Measurements from ENCODE around the gene NR1I2. TPM values are rescaled to one million over a fixed set of nuclear protein-coding genes. Genes with fewer than 3 reads are reported as not detected.

NR1I2 gene
- total and polyA plus RNA-seq, 9 of the 15 experiments (the other 6 are each of a cell fraction or from before 2014, with no cell fraction given), result not detected

GRCh38 chr3:119795849-119796248 lies 13.9 kb downstream of the NR1I2 start (continued):
- TF ChIP-seq ZNF318 (IDR thresholded peaks at IDR 0.05; ENCODE audit: borderline replicate concordance in 1 of 2, low read depth in 1 of 2), result no peak
- TF ChIP-seq, protein P1, sequence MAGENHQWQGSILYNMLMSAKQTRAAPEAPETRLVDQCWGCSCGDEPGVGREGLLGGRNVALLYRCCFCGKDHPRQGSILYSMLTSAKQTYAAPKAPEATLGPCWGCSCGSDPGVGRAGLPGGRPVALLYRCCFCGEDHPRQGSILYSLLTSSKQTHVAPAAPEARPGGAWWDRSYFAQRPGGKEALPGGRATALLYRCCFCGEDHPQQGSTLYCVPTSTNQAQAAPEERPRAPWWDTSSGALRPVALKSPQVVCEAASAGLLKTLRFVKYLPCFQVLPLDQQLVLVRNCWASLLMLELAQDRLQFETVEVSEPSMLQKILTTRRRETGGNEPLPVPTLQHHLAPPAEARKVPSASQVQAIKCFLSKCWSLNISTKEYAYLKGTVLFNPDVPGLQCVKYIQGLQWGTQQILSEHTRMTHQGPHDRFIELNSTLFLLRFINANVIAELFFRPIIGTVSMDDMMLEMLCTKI (IDR thresholded peaks at IDR 0.05; ENCODE audit: partially characterized antibody), result no peak
- no peak for TF ChIP-seq REST (IDR thresholded peaks at IDR 0.05; ENCODE audit: borderline replicate concordance)
- no peak for TF ChIP-seq REST (CRISPR knock-in tag; IDR thresholded peaks at IDR 0.05; ENCODE audit: low read depth)
- TF ChIP-seq, protein P2, sequence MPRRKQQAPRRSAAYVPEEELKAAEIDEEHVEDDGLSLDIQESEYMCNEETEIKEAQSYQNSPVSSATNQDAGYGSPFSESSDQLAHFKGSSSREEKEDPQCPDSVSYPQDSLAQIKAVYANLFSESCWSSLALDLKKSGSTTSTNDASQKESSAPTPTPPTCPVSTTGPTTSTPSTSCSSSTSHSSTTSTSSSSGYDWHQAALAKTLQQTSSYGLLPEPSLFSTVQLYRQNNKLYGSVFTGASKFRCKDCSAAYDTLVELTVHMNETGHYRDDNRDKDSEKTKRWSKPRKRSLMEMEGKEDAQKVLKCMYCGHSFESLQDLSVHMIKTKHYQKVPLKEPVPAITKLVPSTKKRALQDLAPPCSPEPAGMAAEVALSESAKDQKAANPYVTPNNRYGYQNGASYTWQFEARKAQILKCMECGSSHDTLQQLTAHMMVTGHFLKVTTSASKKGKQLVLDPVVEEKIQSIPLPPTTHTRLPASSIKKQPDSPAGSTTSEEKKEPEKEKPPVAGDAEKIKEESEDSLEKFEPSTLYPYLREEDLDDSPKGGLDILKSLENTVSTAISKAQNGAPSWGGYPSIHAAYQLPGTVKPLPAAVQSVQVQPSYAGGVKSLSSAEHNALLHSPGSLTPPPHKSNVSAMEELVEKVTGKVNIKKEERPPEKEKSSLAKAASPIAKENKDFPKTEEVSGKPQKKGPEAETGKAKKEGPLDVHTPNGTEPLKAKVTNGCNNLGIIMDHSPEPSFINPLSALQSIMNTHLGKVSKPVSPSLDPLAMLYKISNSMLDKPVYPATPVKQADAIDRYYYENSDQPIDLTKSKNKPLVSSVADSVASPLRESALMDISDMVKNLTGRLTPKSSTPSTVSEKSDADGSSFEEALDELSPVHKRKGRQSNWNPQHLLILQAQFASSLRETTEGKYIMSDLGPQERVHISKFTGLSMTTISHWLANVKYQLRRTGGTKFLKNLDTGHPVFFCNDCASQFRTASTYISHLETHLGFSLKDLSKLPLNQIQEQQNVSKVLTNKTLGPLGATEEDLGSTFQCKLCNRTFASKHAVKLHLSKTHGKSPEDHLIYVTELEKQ (CRISPR knock-in tag; IDR thresholded peaks at IDR 0.05), result no peak
- TF ChIP-seq MECOM (CRISPR knock-in tag; IDR thresholded peaks at IDR 0.05), result no peak

Data from K562 (cell line).